ENCODE results near the gene RGS9. TPM values are rescaled to one million over a fixed set of nuclear protein-coding genes. Genes with fewer than 3 reads are reported as not detected.

The RGS9 gene
- total RNA-seq, 1 experiment from 2014 or later: 1.8 TPM

DNA sequence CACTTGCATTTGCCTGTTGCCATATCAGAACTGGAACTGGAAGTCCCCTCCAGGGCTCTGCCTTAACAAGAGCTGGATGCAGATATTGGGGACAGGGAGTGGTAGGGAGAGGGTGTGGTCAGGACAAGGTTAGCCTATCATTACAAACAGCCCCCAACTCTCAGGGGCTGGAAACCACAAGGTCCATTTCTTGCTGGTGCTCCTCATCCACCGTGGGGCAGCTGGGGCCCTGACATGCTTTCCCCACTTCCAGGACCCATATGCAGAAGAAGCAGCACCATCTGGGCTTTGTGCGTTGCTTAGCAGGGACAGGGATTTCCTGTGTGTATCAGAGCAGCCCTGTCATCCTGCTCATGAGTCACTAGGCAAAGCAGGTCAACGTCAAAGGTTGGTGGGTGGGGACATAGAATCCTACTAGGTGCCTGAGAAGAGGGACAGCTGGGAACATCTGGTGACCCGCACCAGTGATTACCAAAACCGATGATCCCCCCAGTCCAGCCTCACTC, 26.9 kb downstream of the RGS9 start:
- ChIA-PET POLR2A (ENCODE audit: low non-redundant PET) (no interaction called here), CTCF (no interaction called here)
- no peaks in the 10 kb centered on the region for H3K9me3 ChIP-seq (ENCODE audit: low read depth, low read length, poor library complexity, severe bottlenecking)
- TF ChIP-seq EZH2 (IDR thresholded peaks at IDR 0.05; ENCODE audit: borderline replicate concordance, low read depth, low read length, poor library complexity, severe bottlenecking): no peak
- TF ChIP-seq, protein P1, sequence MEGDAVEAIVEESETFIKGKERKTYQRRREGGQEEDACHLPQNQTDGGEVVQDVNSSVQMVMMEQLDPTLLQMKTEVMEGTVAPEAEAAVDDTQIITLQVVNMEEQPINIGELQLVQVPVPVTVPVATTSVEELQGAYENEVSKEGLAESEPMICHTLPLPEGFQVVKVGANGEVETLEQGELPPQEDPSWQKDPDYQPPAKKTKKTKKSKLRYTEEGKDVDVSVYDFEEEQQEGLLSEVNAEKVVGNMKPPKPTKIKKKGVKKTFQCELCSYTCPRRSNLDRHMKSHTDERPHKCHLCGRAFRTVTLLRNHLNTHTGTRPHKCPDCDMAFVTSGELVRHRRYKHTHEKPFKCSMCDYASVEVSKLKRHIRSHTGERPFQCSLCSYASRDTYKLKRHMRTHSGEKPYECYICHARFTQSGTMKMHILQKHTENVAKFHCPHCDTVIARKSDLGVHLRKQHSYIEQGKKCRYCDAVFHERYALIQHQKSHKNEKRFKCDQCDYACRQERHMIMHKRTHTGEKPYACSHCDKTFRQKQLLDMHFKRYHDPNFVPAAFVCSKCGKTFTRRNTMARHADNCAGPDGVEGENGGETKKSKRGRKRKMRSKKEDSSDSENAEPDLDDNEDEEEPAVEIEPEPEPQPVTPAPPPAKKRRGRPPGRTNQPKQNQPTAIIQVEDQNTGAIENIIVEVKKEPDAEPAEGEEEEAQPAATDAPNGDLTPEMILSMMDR (conservative IDR thresholded peaks at IDR 0.05; ENCODE audit: low read depth, low read length): no peak
- no peaks in the 10 kb centered on the region for H3K27me3 ChIP-seq (replicated peaks; ENCODE audit: insufficient read depth, low read depth, low read length, poor library complexity)
- H3K36me3 ChIP-seq (ENCODE audit: insufficient read depth, low read length, poor library complexity, severe bottlenecking): no peaks in the 10 kb centered on the region
- no peak overlapping the region for H3K4me3 ChIP-seq (ENCODE audit: low read depth, low read length, poor library complexity, severe bottlenecking)
- DNase-seq (ENCODE audit: low spot score): no peak
- H3K27ac ChIP-seq (ENCODE audit: low read depth, low read length, poor library complexity, severe bottlenecking): no peak overlapping the region
- H3K4me1 ChIP-seq (ENCODE audit: insufficient read depth, low read length, poor library complexity, severe bottlenecking): no peaks in the 10 kb centered on the region
- no TSS peak for BruUV-seq (replicated peaks)
- intact Hi-C loops (cut with micrococcal nuclease; ENCODE audit: unreplicated experiment): no loop called here

DNA sequence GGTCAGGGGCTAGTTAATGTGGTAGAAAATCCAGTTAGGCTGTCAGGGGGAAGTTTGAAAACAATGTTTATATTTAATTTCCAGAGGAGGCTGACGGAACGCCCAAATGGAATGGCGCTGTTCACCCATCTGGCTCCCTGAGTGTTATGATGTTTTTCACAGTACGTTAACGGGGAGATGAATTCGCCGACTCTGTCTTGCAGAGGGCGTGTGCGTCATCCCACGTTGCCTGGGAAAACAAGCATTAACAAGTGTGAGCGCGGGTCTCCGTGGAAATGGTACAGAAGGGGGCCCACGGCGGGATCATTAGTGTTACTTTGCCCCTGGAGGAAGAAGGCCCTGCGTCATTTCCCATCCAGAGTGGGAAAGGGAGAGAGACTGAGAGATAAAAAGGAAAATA, 29.6 kb downstream of the RGS9 start:
- Histone ChIP-seq H3K27ac (ENCODE audit: low read depth, low read length, poor library complexity, severe bottlenecking) (no peak overlapping the region), H3K4me3 (ENCODE audit: low read depth, low read length, poor library complexity, severe bottlenecking) (no peak overlapping the region), H3K4me1 (ENCODE audit: insufficient read depth, low read length, poor library complexity, severe bottlenecking) (no peaks in the 10 kb centered on the region), H3K9me3 (ENCODE audit: low read depth, low read length, poor library complexity, severe bottlenecking) (no peaks in the 10 kb centered on the region), H3K36me3 (ENCODE audit: insufficient read depth, low read length, poor library complexity, severe bottlenecking) (no peaks in the 10 kb centered on the region), H3K27me3 (replicated peaks; ENCODE audit: insufficient read depth, low read depth, low read length, poor library complexity) (no peaks in the 10 kb centered on the region)
- DNase-seq (ENCODE audit: low spot score): no peak
- intact Hi-C loops (cut with micrococcal nuclease; ENCODE audit: unreplicated experiment): no loop called here
- TF ChIP-seq, protein P1 (conservative IDR thresholded peaks at IDR 0.05; ENCODE audit: low read depth, low read length): no peak
- TF ChIP-seq EZH2 (IDR thresholded peaks at IDR 0.05; ENCODE audit: borderline replicate concordance, low read depth, low read length, poor library complexity, severe bottlenecking): no peak
- ChIA-PET CTCF (no interaction called here), POLR2A (ENCODE audit: low non-redundant PET) (no interaction called here)
- no TSS peak for BruUV-seq (replicated peaks)

DNA sequence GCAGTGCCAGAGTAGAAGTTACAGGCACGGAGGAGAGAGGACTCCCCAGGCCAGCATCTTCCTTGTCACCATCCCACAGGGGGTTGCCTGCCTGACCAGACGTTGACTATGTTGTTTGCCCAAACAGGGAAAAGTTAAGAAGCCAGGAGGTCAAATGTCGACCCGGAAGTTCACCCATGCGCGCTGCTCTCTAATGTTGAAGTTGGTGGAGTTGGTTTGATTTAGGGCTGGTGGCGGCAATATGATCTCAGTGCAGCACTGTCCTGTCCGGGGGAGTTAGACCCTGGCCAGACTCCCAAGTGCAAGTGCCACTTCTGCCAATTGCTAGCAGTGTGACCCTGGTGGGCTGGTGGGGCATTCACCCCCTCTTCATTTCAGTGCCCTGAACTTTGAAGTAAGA, 30.4 kb downstream of the RGS9 start:
- no TSS peak for BruUV-seq (replicated peaks)
- no peaks in the 10 kb centered on the region for H3K4me1 ChIP-seq (ENCODE audit: insufficient read depth, low read length, poor library complexity, severe bottlenecking)
- no peaks in the 10 kb centered on the region for H3K36me3 ChIP-seq (ENCODE audit: insufficient read depth, low read length, poor library complexity, severe bottlenecking)
- POLR2A ChIA-PET (ENCODE audit: low non-redundant PET): no interaction called here
- H3K27me3 ChIP-seq (replicated peaks; ENCODE audit: insufficient read depth, low read depth, low read length, poor library complexity): no peaks in the 10 kb centered on the region
- intact Hi-C loops (cut with micrococcal nuclease; ENCODE audit: unreplicated experiment): no loop called here
- H3K9me3 ChIP-seq (ENCODE audit: low read depth, low read length, poor library complexity, severe bottlenecking): no peaks in the 10 kb centered on the region
- CTCF ChIA-PET: no interaction called here
- DNase-seq (ENCODE audit: low spot score): no peak
- no peak overlapping the region for H3K4me3 ChIP-seq (ENCODE audit: low read depth, low read length, poor library complexity, severe bottlenecking)
- no peak for TF ChIP-seq EZH2 (IDR thresholded peaks at IDR 0.05; ENCODE audit: borderline replicate concordance, low read depth, low read length, poor library complexity, severe bottlenecking)
- TF ChIP-seq, protein P1 (conservative IDR thresholded peaks at IDR 0.05; ENCODE audit: low read depth, low read length): no peak
- H3K27ac ChIP-seq (ENCODE audit: low read depth, low read length, poor library complexity, severe bottlenecking): no peak overlapping the region
